DOHH2 (cell line): Measurements from ENCODE around the gene COPS3.

Experiments used
- H3F3A ChIP-seq: fragments of 200-600 bp; sonication (generic), shearing (Covaris generic); 2 replicates; pipeline ENCODE4 v1.6.0; 2016; ENCODE audit warnings: antibody characterized with exemption, mild to moderate bottlenecking; ENCODE audit not compliant: control insufficient read depth, insufficient read depth
- H3K27ac ChIP-seq: fragments of 200-600 bp; sonication (generic); 2 replicates; pipeline ENCODE4 v1.5.1; 2014; ENCODE audit warnings: low read depth, mild to moderate bottlenecking, low read length, moderate library complexity
- H3K27me3 ChIP-seq: fragments of 200-600 bp; sonication (generic); 2 replicates; pipeline ENCODE4 v1.6.1; 2014; ENCODE audit warnings: mild to moderate bottlenecking, low read length, mixed read lengths; ENCODE audit not compliant: control insufficient read depth
- H3K36me3 ChIP-seq: fragments of 200-600 bp; sonication (generic); 2 replicates; pipeline ENCODE4 v1.6.1; 2014; ENCODE audit warnings: mild to moderate bottlenecking, low read length, moderate library complexity, mixed read lengths; ENCODE audit not compliant: control insufficient read depth
- H3K4me1 ChIP-seq: fragments of 200-600 bp; sonication (generic); 2 replicates; pipeline ENCODE4 v1.6.1; 2014; ENCODE audit warnings: mild to moderate bottlenecking, low read length, mixed read lengths; ENCODE audit not compliant: control insufficient read depth
- H3K4me2 ChIP-seq: fragments of 200-600 bp; sonication (generic); 2 replicates; pipeline ENCODE4 v1.6.0; 2014; ENCODE audit warnings: mild to moderate bottlenecking, low read length, moderate library complexity
- H3K4me3 ChIP-seq: fragments of 200-600 bp; sonication (generic); 2 replicates; pipeline ENCODE4 v1.5.1; 2014; ENCODE audit warnings: mild to moderate bottlenecking, low read length, mixed read lengths
- H3K79me2 ChIP-seq: fragments of 200-600 bp; sonication (generic); 2 replicates; pipeline ENCODE4 v1.6.1; 2014; ENCODE audit warnings: mild to moderate bottlenecking, low read length, mixed read lengths; ENCODE audit not compliant: control insufficient read depth
- H3K9me2 ChIP-seq: fragments of 200-600 bp; sonication (generic); replicated peaks from 2 replicates; pipeline ENCODE4 v1.6.1; 2014; ENCODE audit warnings: mild to moderate bottlenecking, low read length, mixed read lengths; ENCODE audit not compliant: control insufficient read depth
- H3K9me3 ChIP-seq: fragments of 200-600 bp; sonication (generic); 2 replicates; pipeline ENCODE4 v1.6.1; 2014; ENCODE audit warnings: antibody characterized with exemption, low read length, mixed read lengths; ENCODE audit not compliant: control insufficient read depth, insufficient read depth
- H4K20me1 ChIP-seq: fragments of 200-600 bp; sonication (generic); 2 replicates; pipeline ENCODE4 v1.6.0; 2014; ENCODE audit warnings: low read depth, mild to moderate bottlenecking, antibody characterized with exemption, low read length, moderate library complexity; ENCODE audit not compliant: control insufficient read depth, insufficient read depth
- CTCF ChIP-seq: fragments of 200-600 bp; sonication (generic); IDR thresholded peaks from one replicate; pipeline ENCODE4 v1.5.1; 2014; ENCODE audit warnings: antibody characterized with exemption, mild to moderate bottlenecking, low read depth, low read length; ENCODE audit not compliant: poor library complexity, severe bottlenecking
- EZH2phosphoT487 ChIP-seq: fragments of 200-600 bp; sonication (generic); IDR thresholded peaks from 2 replicates; pipeline ENCODE4 v1.6.1; 2017; ENCODE audit warnings: borderline replicate concordance, mild to moderate bottlenecking, antibody characterized with exemption, low read length, moderate library complexity, mixed read lengths

COPS3 gene

GRCh38 chr17:17200831-17201230 lies 80.2 kb downstream of the COPS3 start:
- Histone ChIP-seq H3K9me3 (no peaks in the 10 kb centered on the region), H3K9me2 (no peaks in the 10 kb centered on the region), H4K20me1 (peaks cover 11% of the 10 kb centered on the region; the same call in 1 of the 2 replicates), H3K36me3 (peaks cover 33% of the 10 kb centered on the region), H3K27me3 (no peaks in the 10 kb centered on the region), H3K27ac (no peak overlapping the region), H3K4me1 (peaks cover 14% of the 10 kb centered on the region), H3K4me2 (no peak overlapping the region), H3K79me2 (peaks cover 43% of the 10 kb centered on the region), H3K4me3 (no peak overlapping the region), H3F3A (0 out of 2 replicates have a peak, but pooled peaks cover 2% of the 10 kb centered on the region)
- TF ChIP-seq CTCF (no peak), EZH2phosphoT487 (no peak)

GRCh38 chr17:17200311-17200710 lies 80.7 kb downstream of the COPS3 start:
- Histone ChIP-seq H3K9me3 (no peaks in the 10 kb centered on the region), H3K36me3 (peaks cover 33% of the 10 kb centered on the region), H3K4me3 (no peak overlapping the region), H3K4me1 (peaks cover 11% of the 10 kb centered on the region), H3K27ac (no peak overlapping the region), H3F3A (0 out of 2 replicates have a peak, but pooled peaks cover 2% of the 10 kb centered on the region), H3K4me2 (no peak overlapping the region), H3K27me3 (no peaks in the 10 kb centered on the region), H3K79me2 (peaks cover 38% of the 10 kb centered on the region), H3K9me2 (no peaks in the 10 kb centered on the region), H4K20me1 (peaks cover 11% of the 10 kb centered on the region; the same call in 1 of the 2 replicates)
- TF ChIP-seq CTCF: no peak
- no peak for TF ChIP-seq EZH2phosphoT487

GRCh38 chr17:17198281-17198680 lies 82.8 kb downstream of the COPS3 start:
- TF ChIP-seq EZH2phosphoT487 (no peak), CTCF (no peak)
- H3K4me2 ChIP-seq: no peak overlapping the region
- H3K79me2 ChIP-seq: peaks cover 18% of the 10 kb centered on the region
- no peak overlapping the region for H3K4me3 ChIP-seq
- H3F3A ChIP-seq: 0 out of 2 replicates have a peak, but pooled peaks cover 2% of the 10 kb centered on the region
- H3K27ac ChIP-seq: no peak overlapping the region
- no peaks in the 10 kb centered on the region for H3K4me1 ChIP-seq
- H3K9me3 ChIP-seq: no peaks in the 10 kb centered on the region
- no peaks in the 10 kb centered on the region for H3K27me3 ChIP-seq
- H3K36me3 ChIP-seq: peaks cover 16% of the 10 kb centered on the region
- H4K20me1 ChIP-seq: 0 out of 2 replicates have a peak, but pooled peaks cover 7% of the 10 kb centered on the region
- H3K9me2 ChIP-seq: no peaks in the 10 kb centered on the region
